K562 (cell line): ENCODE results near the gene CMIP. TPM values are rescaled to one million over a fixed set of nuclear protein-coding genes. Genes with fewer than 3 reads are reported as not detected.

Experiments
- ARID1B ChIP-seq: fragments of 450-650 bp; IDR thresholded peaks from 2 replicates; pipeline ENCODE4 v1.6.1; 2016; ENCODE audit warnings: antibody characterized with exemption, mild to moderate bottlenecking, inconsistent platforms
- BCLAF1 ChIP-seq, 2 experiments: fragments of 450-650 bp in 1 of 2; IDR thresholded peaks; 2 replicates each; pipeline ENCODE4 v1.6.1; 2011 to 2017; ENCODE audit warnings: low read depth in 2 of 2, antibody characterized with exemption in 1 of 2, borderline replicate concordance in 1 of 2, low read length in 1 of 2, mild to moderate bottlenecking in 1 of 2, mixed read lengths in 1 of 2; ENCODE audit not compliant: control insufficient read depth in 1 of 2
- BCOR ChIP-seq: fragments of 450-650 bp; IDR thresholded peaks from 2 replicates; pipeline ENCODE4 v1.6.1; 2016
- BDP1 ChIP-seq: IDR thresholded peaks from 3 replicates; pipeline ENCODE4 v1.6.1; 2011; ENCODE audit not compliant: insufficient read length, insufficient read depth
- EHMT2 ChIP-seq: fragments of 450-650 bp; IDR thresholded peaks from 2 replicates; pipeline ENCODE4 v1.6.1; 2018; ENCODE audit warnings: antibody characterized with exemption
- HBP1 ChIP-seq: fragments of 450-650 bp; formaldehyde crosslinking; IDR thresholded peaks from 2 replicates; pipeline ENCODE4 v1.4.0; 2022; ENCODE audit warnings: missing genetic modification characterization
- HDGF ChIP-seq: fragments of 450-650 bp; IDR thresholded peaks from 2 replicates; pipeline ENCODE4 v1.6.1; 2016
- HLTF ChIP-seq: fragments of 450-650 bp; IDR thresholded peaks from 2 replicates; pipeline ENCODE4 v1.6.1; 2016
- SMAD4 ChIP-seq: fragments of 250-450 bp; sonication (Bioruptor Pico); conservative IDR thresholded peaks from 2 replicates; pipeline ENCODE4 v1.8.0; 2021; ENCODE audit warnings: inconsistent platforms, mild to moderate bottlenecking, moderate library complexity
- ZBTB40 ChIP-seq, 2 experiments: fragments of 450-650 bp in 1 of 2; sonication (generic) in 1 of 2; formaldehyde crosslinking in 1 of 2; IDR thresholded peaks; 2 replicates each; pipeline versions ENCODE4 v1.7.1 to v1.9.0; 2016 to 2022; ENCODE audit warnings: inconsistent platforms in 1 of 2, mild to moderate bottlenecking in 1 of 2, missing genetic modification reagents in 1 of 2
- ZNF217 ChIP-seq: sonication (generic); formaldehyde crosslinking; IDR thresholded peaks from 2 replicates; pipeline ENCODE4 v1.8.0; 2022; ENCODE audit warnings: mild to moderate bottlenecking, missing genetic modification reagents
- ZNF324 ChIP-seq: fragments of 250-450 bp; sonication (Bioruptor Pico); IDR thresholded peaks from 2 replicates; pipeline ENCODE4 v1.4.0; 2020; ENCODE audit warnings: mild to moderate bottlenecking
- polyA plus RNA-seq, 8 experiments: library from polyadenylated mRNA; depleted of rRNA in 4 of 8; stranded (reverse) in 5 of 8; unstranded in 3 of 8; fragments of >200 nt; fragmentation: Nextera tagmentation in 2 of 8; fragmentation: Illumina TruSeq in 1 of 8; extraction: Ambion mirVana in 2 of 8; extraction: Trizol in 1 of 8; gene quantifications; 2 replicates each; pipeline versions ENCODE4 v1.2.1 to v1.2.3, GENCODE V29; 2011 to 2014; ENCODE audit warnings: inconsistent platforms in 1 of 8, missing spikeins in 1 of 8
- total RNA-seq, 7 experiments: library from RNA; depleted of rRNA in 6 of 7; stranded (reverse); fragments of >200 nt in 6 of 7; fragmentation: Illumina TruSeq in 2 of 7; extraction: Trizol in 2 of 7; gene quantifications; 2 replicates each; pipeline versions ENCODE4 v1.2.1 to v1.2.3, GENCODE V29; 2011 to 2021; ENCODE audit warnings: low replicate concordance in 1 of 7
- TF ChIP-seq, protein P1 (sequence below), 2 experiments: fragments of 450-650 bp; IDR thresholded peaks; 2 replicates each; pipeline ENCODE4 v1.6.1; 2016

The CMIP gene
- total and polyA plus RNA-seq, 9 of the 15 experiments (the other 6 are each of a cell fraction or from before 2014, with no cell fraction given) = 0.94 to 82.5 (median 10.3) TPM

GRCh38 chr16:81728435-81728834 is 283.8 kb downstream of the CMIP start (continued):
- TF ChIP-seq ZBTB40 (IDR thresholded peaks at IDR 0.05) (0 out of 2 replicates have a peak, but pooled peaks have one; percentile 22), ZBTB40 (CRISPR knock-in tag; IDR thresholded peaks at IDR 0.05) (no peak), BDP1 (no peak), ZNF324 (CRISPR knock-in tag) (no peak), ZNF217 (CRISPR knock-in tag) (no peak), SMAD4 (CRISPR knock-in tag) (no peak), BCOR (peak; percentile 45; the same call in 1 of the 2 replicates), HLTF (peak; percentile 69; the same call in 1 of the 2 replicates), ARID1B (0 out of 2 replicates have a peak, but pooled peaks have one; percentile 19), BCLAF1 (IDR thresholded peaks at IDR 0.05; ENCODE audit: borderline replicate concordance in 1 of 2, control insufficient read depth in 1 of 2, low read depth in 2 of 2, low read length in 1 of 2) (0 out of 4 replicates have a peak, but pooled peaks of 1 of the 2 experiments have one; percentile 72), EHMT2 (peak; percentile 66; the same call in 1 of the 2 replicates), HBP1 (CRISPR knock-in tag) (peak; percentile 72; the same call in 1 of the 2 replicates), HDGF (0 out of 2 replicates have a peak, but pooled peaks have one; percentile 59)
- TF ChIP-seq, protein P1, sequence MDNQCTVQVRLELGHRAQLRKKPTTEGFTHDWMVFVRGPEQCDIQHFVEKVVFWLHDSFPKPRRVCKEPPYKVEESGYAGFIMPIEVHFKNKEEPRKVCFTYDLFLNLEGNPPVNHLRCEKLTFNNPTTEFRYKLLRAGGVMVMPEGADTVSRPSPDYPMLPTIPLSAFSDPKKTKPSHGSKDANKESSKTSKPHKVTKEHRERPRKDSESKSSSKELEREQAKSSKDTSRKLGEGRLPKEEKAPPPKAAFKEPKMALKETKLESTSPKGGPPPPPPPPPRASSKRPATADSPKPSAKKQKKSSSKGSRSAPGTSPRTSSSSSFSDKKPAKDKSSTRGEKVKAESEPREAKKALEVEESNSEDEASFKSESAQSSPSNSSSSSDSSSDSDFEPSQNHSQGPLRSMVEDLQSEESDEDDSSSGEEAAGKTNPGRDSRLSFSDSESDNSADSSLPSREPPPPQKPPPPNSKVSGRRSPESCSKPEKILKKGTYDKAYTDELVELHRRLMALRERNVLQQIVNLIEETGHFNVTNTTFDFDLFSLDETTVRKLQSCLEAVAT (IDR thresholded peaks at IDR 0.05) = peak in 1 of 2 experiments; percentile 35; a peak in 1 of 4 replicates
